RCC 7860 (cell line): ENCODE data around the gene SLC30A4.

ENCODE experiments used
- DNase-seq: peaks from one replicate; pipeline ENCODE4 v3.0.0-alpha.2; 2015; ENCODE audit warnings: low spot score
- FAIRE-seq: peaks from 2 replicates; lab custom pipeline; 2012; peaks lifted over from hg19 to GRCh38; lab: Jason Lieb, UNC

The SLC30A4 gene

DNA sequence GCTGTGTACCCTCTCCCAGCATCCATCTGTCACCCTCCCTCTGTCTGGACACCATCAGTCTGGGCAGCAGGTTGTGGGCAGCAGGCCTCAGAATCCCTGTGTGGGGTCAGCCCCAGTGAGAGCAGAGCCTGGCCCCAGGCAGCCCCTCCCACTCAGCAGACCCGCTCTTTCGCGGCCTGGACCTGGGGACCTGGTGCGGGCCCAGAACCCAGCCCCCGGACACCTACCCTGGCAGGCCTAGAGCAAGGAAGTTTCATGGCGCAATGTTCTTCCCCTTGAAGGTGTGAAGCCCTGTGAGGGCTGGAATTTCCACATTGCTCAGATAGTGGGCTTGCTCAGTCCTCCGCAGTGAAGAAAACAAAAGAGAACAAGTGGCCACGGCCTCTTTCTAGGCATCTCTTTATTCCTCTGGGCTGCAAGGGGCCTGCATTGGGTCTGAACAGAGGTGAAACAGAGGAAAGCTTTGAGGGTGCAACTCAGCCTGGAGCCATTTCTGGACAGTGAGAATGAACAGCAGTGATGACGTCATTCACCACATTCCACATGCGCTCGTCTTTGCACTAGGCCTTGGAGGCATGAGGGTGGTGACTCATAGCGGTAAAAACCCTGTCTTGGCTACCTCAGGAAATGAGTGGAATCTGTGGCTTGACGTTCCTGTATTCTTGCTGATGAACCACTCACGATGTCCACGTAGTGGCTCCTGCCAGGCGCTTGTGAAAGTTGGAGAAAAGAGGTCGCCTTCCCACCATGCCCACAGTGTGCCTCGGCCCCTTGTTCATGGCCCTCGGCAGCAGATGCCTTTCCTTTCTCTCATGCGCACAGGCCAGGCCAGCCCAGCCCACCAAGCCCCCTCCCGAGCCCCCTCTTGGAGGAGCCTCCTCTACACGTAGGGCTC lies 66.1 kb downstream of the SLC30A4 start:
- peak; percentile 90 for FAIRE-seq
- peak; percentile 99 for DNase-seq

DNA sequence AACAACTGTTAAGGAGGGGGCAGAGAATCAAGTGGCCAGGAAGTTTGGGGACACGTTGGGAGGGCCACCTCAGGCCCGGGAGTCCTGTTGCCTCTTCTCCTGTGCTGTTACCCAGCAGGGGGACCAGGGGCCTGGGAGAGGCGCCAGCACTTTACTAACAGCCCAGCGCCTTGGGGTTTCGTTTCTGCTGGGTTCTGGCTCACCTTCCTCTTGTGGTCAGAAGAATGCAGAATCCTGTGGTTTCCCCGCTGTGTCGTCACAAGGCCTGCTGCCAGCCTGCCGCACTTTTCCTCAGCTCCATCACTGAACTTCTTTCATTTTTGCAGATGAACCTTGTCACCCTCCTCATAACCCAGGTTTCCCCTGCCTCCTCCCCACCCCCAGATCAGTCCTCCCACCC lies 67.7 kb downstream of the SLC30A4 start:
- peak; percentile 87 for FAIRE-seq
- DNase-seq: peak; percentile 91

DNA sequence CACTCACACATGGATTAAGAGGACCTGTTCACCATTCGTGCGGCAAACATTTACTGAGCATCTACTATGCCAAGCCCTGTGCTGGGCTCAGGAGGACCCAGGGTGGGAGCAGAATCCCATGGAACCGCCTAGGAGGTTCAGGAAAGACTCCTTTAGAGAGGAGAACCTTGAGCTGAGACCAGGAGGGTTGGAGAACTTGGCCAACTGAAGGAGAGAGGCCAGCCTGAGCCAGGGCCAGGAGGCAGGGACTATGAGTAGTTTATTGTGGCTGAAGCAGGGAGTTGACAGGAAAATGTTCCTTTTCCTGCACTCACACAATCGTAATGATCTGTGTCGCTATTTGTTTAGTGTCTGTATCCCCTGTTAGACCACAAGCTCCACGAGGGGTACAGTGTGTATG lies 71.3 kb downstream of the SLC30A4 start:
- no peak for FAIRE-seq
- no peak for DNase-seq

GRCh38 chr15:45449916-45450867 lies 72.4 kb downstream of the SLC30A4 start:
- FAIRE-seq (no peak), DNase-seq (no peak)

GRCh38 chr15:45449395-45449794 lies 73.2 kb downstream of the SLC30A4 start:
- FAIRE-seq: no peak
- DNase-seq: no peak

DNA sequence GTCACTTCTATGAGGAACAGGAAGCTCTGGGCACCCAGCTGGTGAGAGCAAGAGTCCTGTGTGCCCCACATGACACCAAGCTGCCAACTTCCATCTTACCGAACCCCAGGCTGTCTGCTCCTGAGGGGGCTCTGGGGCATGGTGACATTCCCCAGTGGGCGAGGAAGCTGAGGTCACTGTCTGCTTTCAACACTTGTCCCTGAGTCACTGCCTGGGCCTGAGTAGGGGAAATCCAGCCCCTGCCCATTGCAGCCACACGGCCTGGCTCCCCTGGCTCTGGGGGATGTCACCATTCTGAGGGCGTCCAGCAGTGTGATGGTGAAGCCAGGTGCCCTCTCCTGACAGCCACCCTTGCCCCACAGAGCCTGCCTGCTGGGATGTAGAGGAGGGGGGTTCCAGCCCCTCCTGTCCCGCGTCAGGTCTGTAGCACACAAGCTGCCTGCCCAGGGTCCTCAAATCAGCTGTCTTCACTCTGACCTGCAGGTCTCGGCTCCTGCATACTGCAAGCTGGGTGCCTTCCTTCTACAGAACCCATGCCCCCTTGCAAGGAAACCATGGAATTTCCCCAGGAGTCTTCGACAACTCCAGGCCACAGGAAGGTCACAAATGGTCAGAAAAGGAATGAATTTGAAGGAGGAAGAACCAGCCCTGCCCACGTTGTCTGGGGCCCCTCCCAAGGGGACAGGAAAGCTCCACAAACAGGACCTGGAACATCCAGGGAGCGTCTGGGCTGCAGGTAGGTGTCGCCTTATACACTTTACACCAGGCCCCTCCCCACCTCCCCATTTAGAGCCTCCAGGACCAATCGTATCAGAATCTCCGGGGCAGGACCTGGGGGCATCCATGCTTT lies 74.3 kb downstream of the SLC30A4 start:
- peak; percentile 87 for DNase-seq

GRCh38 chr15:45443645-45444044 lies 78.9 kb downstream of the SLC30A4 start:
- DNase-seq (no peak), FAIRE-seq (no peak)

More for the DNA sequence above, 74.3 kb downstream of the SLC30A4 start:
- peak; percentile 42 for FAIRE-seq

DNA sequence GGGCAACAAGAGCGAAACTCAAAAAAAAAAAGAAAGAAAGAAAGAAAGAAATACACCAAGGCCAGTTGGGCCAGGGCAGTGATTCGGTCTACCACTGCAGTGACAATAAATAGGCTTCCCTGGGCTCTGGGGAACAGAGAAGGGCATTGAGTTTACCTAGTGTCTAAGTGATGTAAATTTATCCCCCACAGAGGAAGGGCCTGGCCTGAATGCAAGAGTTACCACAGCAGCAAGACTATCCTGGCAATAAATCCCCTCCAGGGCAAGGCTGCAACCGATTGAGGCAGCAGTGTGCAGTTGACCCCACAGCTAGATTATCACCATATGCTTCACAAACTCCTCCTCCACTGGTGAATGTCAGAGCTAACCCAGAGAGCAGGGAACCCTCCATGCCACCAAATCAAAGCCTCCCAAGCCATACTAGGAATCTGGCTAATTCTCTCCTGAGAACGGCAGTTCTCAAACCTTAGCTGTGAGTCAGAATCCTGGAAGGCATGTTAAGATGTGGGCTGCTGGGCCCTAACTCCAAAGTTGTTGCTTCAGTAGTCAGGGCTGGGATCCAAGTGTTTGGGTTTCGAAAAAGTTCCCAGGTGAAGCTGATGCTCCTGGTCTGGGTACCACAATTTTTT lies 79.9 kb downstream of the SLC30A4 start:
- DNase-seq (peak; percentile 78), FAIRE-seq (peak; percentile 95)

DNA sequence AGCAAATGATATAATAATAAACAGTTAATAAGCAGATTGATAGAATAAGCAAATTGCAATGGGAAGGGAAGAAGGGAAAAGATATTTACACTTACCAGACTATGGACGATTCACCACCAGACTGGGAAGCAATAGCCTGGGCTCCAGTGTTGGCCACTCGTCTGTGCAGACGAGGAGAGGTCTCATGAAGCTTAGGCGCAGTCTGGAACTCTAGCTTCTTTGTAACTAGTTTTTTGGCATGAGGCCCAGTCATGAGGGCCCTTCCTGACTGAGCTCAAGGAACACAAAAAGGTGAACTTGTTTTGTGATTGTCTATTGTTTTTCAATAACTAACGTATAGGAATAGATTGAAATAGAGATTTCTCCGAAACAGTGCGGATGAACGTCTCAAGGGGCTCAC lies 80.9 kb downstream of the SLC30A4 start:
- DNase-seq (peak; percentile 45), FAIRE-seq (peak; percentile 73)

DNA sequence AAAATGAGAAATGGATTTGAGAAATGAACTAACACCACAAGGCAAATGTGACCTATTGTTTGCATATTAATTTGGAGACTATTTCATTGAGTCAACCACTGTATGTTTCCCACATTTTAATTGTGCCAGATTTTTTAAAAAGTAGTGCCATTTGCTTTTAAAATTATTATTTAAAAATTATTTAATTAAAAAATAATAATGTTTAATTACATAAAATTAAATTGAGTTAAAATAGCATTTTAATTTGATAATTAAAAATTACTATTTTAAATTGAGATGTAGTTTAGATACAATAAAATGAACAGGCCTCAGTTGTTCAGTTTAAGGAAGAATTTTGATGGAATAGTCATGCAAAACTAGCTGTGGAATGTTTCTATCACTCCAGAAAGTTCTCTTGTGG lies 81.5 kb downstream of the SLC30A4 start:
- DNase-seq: no peak
- FAIRE-seq: peak; percentile 73

DNA sequence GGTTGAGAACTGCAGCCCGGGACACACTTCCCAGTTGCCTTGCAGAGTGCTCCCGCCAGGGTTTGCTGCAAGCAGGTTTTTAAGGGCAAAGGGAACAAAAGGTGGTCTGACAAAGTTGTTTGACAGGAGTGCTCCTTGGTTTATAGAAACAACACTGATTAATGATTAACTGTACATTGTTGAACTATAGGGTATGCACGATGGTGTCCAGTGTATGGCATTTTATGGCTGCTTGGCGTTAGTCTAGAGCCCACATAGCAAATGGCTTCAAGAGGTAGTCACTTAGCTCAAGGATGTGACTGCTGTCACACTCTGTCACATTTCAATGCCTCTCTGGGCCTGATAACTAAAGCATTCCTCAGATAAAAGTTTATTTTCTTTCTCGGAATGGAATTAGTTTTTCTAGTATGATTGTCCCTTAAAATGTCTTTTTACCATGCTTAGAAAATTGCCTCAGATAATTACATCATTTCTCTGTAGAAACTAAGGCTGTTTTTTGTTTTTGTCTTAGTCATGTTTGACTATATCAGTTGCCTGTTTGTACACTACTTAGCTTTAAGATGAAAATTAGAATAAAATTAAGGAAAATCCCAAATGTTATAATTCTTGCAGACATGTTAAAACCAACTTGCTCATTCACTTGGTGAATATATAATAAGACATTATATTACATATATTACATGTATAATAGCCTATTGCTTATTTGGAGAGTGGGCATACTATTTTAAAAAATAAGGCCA lies 82.9 kb downstream of the SLC30A4 start:
- FAIRE-seq: peak; percentile 2

GRCh38 chr15:45435124-45435903 lies 87.2 kb downstream of the SLC30A4 start:
- no peak for DNase-seq
- no peak for FAIRE-seq

More for the DNA sequence above, 82.9 kb downstream of the SLC30A4 start:
- DNase-seq: peak; percentile 63

GRCh38 chr15:45434078-45434567 lies 88.4 kb downstream of the SLC30A4 start:
- DNase-seq (no peak), FAIRE-seq (no peak)

DNA sequence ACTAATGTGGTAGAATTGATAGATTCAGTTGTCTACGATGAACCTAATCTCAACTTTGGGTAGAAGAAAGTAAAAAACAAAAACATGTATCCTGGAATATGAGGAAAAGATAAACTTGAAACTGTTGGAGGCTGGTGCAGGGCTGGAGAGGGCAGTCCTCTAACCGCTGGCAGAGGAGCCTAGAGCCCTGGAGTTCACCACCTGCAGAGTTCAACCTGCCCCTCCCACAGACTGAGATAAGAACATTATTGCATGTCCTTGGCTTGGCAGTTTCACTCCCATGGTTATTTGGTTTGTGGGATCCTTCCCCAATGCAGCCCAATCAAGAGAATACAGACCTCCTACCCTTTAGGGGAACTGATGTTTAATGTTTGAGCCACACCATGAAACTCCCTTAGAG lies 91.0 kb downstream of the SLC30A4 start:
- DNase-seq (peak; percentile 25), FAIRE-seq (peak; percentile 37)

DNA sequence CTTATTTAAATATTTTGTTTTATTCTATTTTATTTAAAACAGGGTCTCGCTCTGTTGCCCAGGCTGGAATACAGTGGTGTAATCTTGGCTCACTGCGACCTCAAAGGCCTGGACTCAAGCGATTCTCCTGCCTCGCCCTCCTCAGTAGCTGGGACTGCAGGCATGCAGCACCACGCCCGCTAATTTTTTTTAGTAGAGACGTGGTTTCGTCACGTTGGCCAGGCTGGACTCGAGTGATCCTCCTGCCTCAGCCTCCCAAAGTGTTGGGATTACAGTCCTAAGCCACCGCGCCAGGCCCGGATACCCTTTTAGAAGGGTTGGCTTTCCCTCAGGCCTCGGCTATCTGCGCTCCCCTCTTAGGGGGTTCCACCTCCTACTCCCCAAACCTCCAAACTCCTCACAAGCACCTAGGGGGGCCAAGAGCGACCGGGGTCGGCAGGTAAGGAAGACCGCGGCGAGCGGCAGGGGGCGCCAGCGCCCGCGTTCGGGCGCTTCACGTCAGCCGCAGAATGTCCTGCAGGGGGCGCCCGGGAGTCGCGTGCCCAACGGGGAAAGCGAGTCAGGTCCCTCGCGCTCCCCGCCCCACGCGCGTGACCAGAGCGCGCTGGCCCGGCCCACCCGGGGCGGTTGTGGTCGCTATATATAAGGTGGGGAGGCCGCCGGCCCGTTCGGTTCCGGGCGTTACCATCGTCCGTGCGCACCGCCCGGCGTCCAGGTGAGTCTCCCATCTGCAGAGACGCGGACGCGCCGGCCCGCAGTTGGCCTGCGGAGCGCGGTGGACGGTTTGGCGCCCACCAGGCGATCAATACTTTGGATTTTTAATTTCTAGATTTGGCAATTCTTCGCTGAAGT lies 92.4 kb downstream of the SLC30A4 start:
- FAIRE-seq (no peak), DNase-seq (peak; percentile 53)
